NCI-H748 (cell line): ENCODE measurements around the gene WNT6.

Experiments
- DNase-seq: peaks from one replicate; lab custom pipeline; 2025; ENCODE audit not compliant: unreplicated experiment; lab: John Stamatoyannopoulos, UW

The WNT6 gene

GRCh38 chr2:218877331-218877730 lies 17.7 kb downstream of the WNT6 start:
- no peak for DNase-seq

- DNase-seq, result no peak
Measured at GRCh38 chr2:218877891-218878290, 18.3 kb downstream of the WNT6 start.

- no peak for DNase-seq
Measured at GRCh38 chr2:218878486-218878885, 18.9 kb downstream of the WNT6 start.

- no peak for DNase-seq
Measured at GRCh38 chr2:218878926-218879761, 19.5 kb downstream of the WNT6 start.

GRCh38 chr2:218879776-218880101 lies 20.1 kb downstream of the WNT6 start:
- DNase-seq, result no peak

GRCh38 chr2:218880102-218880858 lies 20.7 kb downstream of the WNT6 start, which contains the start of gene WNT10A:
Gene WNT10A, plus strand, starts transcription at chr2:218880852. Its CDS starts 144 bp downstream, at chr2:218880996.
- DNase-seq, result peak; percentile 73

- no peak for DNase-seq
Measured at GRCh38 chr2:218880859-218881594, 21.4 kb downstream of the WNT6 start.

- no peak for DNase-seq
Measured at GRCh38 chr2:218881744-218882460, 22.3 kb downstream of the WNT6 start.

GRCh38 chr2:218882461-218882816 lies 22.8 kb downstream of the WNT6 start:
- no peak for DNase-seq

GRCh38 chr2:218882866-218883366 lies 23.3 kb downstream of the WNT6 start:
- DNase-seq, result no peak

GRCh38 chr2:218883491-218884490 lies 24.2 kb downstream of the WNT6 start:
- DNase-seq, result peak; percentile 16

GRCh38 chr2:218884519-218884918 lies 24.9 kb downstream of the WNT6 start:
- DNase-seq, result no peak

- DNase-seq, result no peak
Measured at GRCh38 chr2:218885981-218886947, 26.7 kb downstream of the WNT6 start.

GRCh38 chr2:218887079-218887478 lies 27.5 kb downstream of the WNT6 start:
- DNase-seq, result no peak

GRCh38 chr2:218888341-218888740 lies 28.7 kb downstream of the WNT6 start:
- no peak for DNase-seq

GRCh38 chr2:218889937-218890336 lies 30.3 kb downstream of the WNT6 start:
- no peak for DNase-seq

GRCh38 chr2:218890369-218890768 lies 30.8 kb downstream of the WNT6 start:
- DNase-seq, result no peak
